ENCODE results near the gene FIGNL1. TPM values are rescaled to one million over a fixed set of nuclear protein-coding genes. Genes with fewer than 3 reads are reported as not detected.

Gene FIGNL1
- total RNA-seq, 2 experiments from 2014 or later, result 46.8 to 47.2 TPM

GRCh38 chr7:50467817-50468610 is 17.9 kb upstream of the FIGNL1 start:
- TF ChIP-seq CTCF (IDR thresholded peaks at IDR 0.05), result peak; percentile 97
- peak overlapping the region; percentile 52 for H3K4me3 Mint-ChIP-seq
- peaks cover 12% of the 10 kb centered on the region for H3K4me1 Mint-ChIP-seq (ENCODE audit: low read depth)
- no peaks in the 10 kb centered on the region for H3K9me3 Mint-ChIP-seq
- DNase-seq (peak; percentile 90), ATAC-seq (peak; percentile 99)
- H3K36me3 Mint-ChIP-seq (ENCODE audit: low read depth), result no peaks in the 10 kb centered on the region
- POLR2A ChIA-PET, result interaction anchor here (0.8 to 1.4 kb wide), 5 partner anchors 13 to 332 kb away, joined by 3 to 6 read pairs (median 3); no protein-coding TSS in a partner anchor
- H3K27ac Mint-ChIP-seq, result peak overlapping the region; percentile 43
- intact Hi-C loops (cut with micrococcal nuclease), result loop anchor here (5.0 to 10.0 kb wide), 4 partner anchors 164 to 677 kb away; no protein-coding TSS in a partner anchor
- peaks cover 2% of the 10 kb centered on the region for H3K27me3 Mint-ChIP-seq
- CTCF ChIA-PET, result interaction anchor here (0.6 to 5.0 kb wide), 68 partner anchors 10 to 708 kb away, joined by 3 to 52 read pairs (median 4); partner anchors contain the start of genes FIGNL1 and ZPBP

- intact Hi-C loops (cut with micrococcal nuclease), result loop anchor here (5.0 to 10.0 kb wide), 4 partner anchors 165 to 678 kb away; no protein-coding TSS in a partner anchor
- no peak for ATAC-seq
- H3K27ac Mint-ChIP-seq, result peak overlapping the region; percentile 57
- peaks cover 12% of the 10 kb centered on the region for H3K4me1 Mint-ChIP-seq (ENCODE audit: low read depth)
- ChIA-PET POLR2A (interaction anchor here (1.4 kb wide), 2 partner anchors 17 to 195 kb away, joined by 3 read pairs; no protein-coding TSS in a partner anchor), CTCF (interaction anchor here (0.7 to 5.0 kb wide), 43 partner anchors 10 to 695 kb away, joined by 3 to 52 read pairs (median 6); partner anchors contain the start of genes FIGNL1 and ZPBP)
- no peaks in the 10 kb centered on the region for H3K36me3 Mint-ChIP-seq (ENCODE audit: low read depth)
- H3K4me3 Mint-ChIP-seq, result peak overlapping the region; percentile 52
- no peak for TF ChIP-seq CTCF (IDR thresholded peaks at IDR 0.05)
- H3K27me3 Mint-ChIP-seq, result peaks cover 2% of the 10 kb centered on the region
- DNase-seq, result no peak
- H3K9me3 Mint-ChIP-seq, result no peaks in the 10 kb centered on the region
Measured at GRCh38 chr7:50466815-50467585, 16.9 kb upstream of the FIGNL1 start.

- Mint-ChIP-seq H3K4me3 (no peak overlapping the region), H3K27me3 (peaks cover under 1% of the 10 kb centered on the region), H3K36me3 (ENCODE audit: low read depth) (no peaks in the 10 kb centered on the region), H3K4me1 (ENCODE audit: low read depth) (peaks cover 10% of the 10 kb centered on the region), H3K27ac (no peak overlapping the region), H3K9me3 (no peaks in the 10 kb centered on the region)
- no peak for TF ChIP-seq CTCF (IDR thresholded peaks at IDR 0.05)
- ChIA-PET POLR2A (interaction anchor here (1.0 kb wide), 1 partner anchor 9 kb away, joined by 4 read pairs; no protein-coding TSS in a partner anchor), CTCF (interaction anchor here (0.9 to 1.3 kb wide), 2 partner anchors 9 to 171 kb away, joined by 3 read pairs; no protein-coding TSS in a partner anchor)
- intact Hi-C loops (cut with micrococcal nuclease), result loop anchor here (10.0 kb wide), 1 partner anchor 682 kb away; no protein-coding TSS in a partner anchor
- ATAC-seq, result no peak
- DNase-seq, result no peak
Measured at GRCh38 chr7:50463035-50463434, 12.9 kb upstream of the FIGNL1 start.

- no peak for DNase-seq
- no peaks in the 10 kb centered on the region for H3K27me3 Mint-ChIP-seq
- no peak for ATAC-seq
- POLR2A ChIA-PET, result no interaction called here
- H3K9me3 Mint-ChIP-seq, result no peaks in the 10 kb centered on the region
- H3K4me1 Mint-ChIP-seq (ENCODE audit: low read depth), result peaks cover 3% of the 10 kb centered on the region
- H3K4me3 Mint-ChIP-seq, result no peak overlapping the region
- no peak for TF ChIP-seq CTCF (IDR thresholded peaks at IDR 0.05)
- CTCF ChIA-PET, result no interaction called here
- H3K27ac Mint-ChIP-seq, result no peak overlapping the region
- intact Hi-C loops (cut with micrococcal nuclease), result loop anchor here (10.0 kb wide), 1 partner anchor 682 kb away; no protein-coding TSS in a partner anchor
- H3K36me3 Mint-ChIP-seq (ENCODE audit: low read depth), result no peaks in the 10 kb centered on the region
Measured at GRCh38 chr7:50462361-50462760, 12.2 kb upstream of the FIGNL1 start.
